CD4-positive, alpha-beta memory T cell (primary cell): Measurements from ENCODE around the gene UBL3. TPM values are rescaled to one million over a fixed set of nuclear protein-coding genes. Genes with fewer than 3 reads are reported as not detected.

Source experiments
- CTCF ChIA-PET: fragments of 350-600 bp; sonication (Branson Sonifier 250); formaldehyde crosslinking; loops from one replicate; lab custom pipeline; 2021; ENCODE audit warnings: inconsistent platforms; ENCODE audit not compliant: partially characterized antibody; lab: Charles Lee
- POLR2A ChIA-PET: fragments of 350-600 bp; sonication (Branson Sonifier 250); formaldehyde crosslinking; loops from one replicate; lab custom pipeline; 2021; ENCODE audit not compliant: partially characterized antibody; lab: Charles Lee
- DNase-seq, 5 donors: peaks; one replicate each; pipeline versions ENCODE4 v3.0.0 to v3.0.0-alpha.2; 2020 to 2022; ENCODE audit warnings: mixed read lengths in 1 of 5
- H3K27ac ChIP-seq: one replicate; pipeline ENCODE4 v1.7.0; 2013; ENCODE audit warnings: low read depth, low read length
- H3K27me3 ChIP-seq: 2 replicates; pipeline ENCODE4 v1.7.0; 2013; ENCODE audit warnings: mild to moderate bottlenecking, low read length, moderate library complexity; ENCODE audit not compliant: insufficient read depth
- H3K36me3 ChIP-seq: 2 replicates; pipeline ENCODE4 v1.7.0; 2013; ENCODE audit warnings: mild to moderate bottlenecking, low read length, moderate library complexity; ENCODE audit not compliant: insufficient read depth
- H3K4me1 ChIP-seq: 2 replicates; pipeline ENCODE4 v1.7.0; 2013; ENCODE audit warnings: mild to moderate bottlenecking, low read length, moderate library complexity; ENCODE audit not compliant: insufficient read depth
- H3K4me3 ChIP-seq, 2 donors: one replicate each; pipeline ENCODE4 v1.7.0; 2013; ENCODE audit warnings: low read length in 2 of 2, mild to moderate bottlenecking in 1 of 2
- H3K9me3 ChIP-seq, 2 donors: one replicate each; pipeline ENCODE4 v1.7.0; 2013; ENCODE audit warnings: low read length in 2 of 2, control low read depth in 1 of 2; ENCODE audit not compliant: control insufficient read depth in 1 of 2
- H3K27ac Mint-ChIP-seq, 7 donors: one replicate each; pipeline ENCODE4 v1.8.0; 2020 to 2021; ENCODE audit warnings: mixed read lengths in 7 of 7, mild to moderate bottlenecking in 6 of 7, inconsistent platforms in 3 of 7, moderate library complexity in 3 of 7
- H3K27me3 Mint-ChIP-seq, 2 donors: one replicate each; pipeline ENCODE4 v1.8.0; 2020 to 2021; ENCODE audit warnings: mixed read lengths in 2 of 2
- H3K36me3 Mint-ChIP-seq, 2 donors: one replicate each; pipeline ENCODE4 v1.8.0; 2020 to 2021; ENCODE audit warnings: mixed read lengths in 2 of 2, inconsistent platforms in 1 of 2, mild to moderate bottlenecking in 1 of 2
- H3K4me1 Mint-ChIP-seq, 4 donors: one replicate each; pipeline ENCODE4 v1.8.0; 2020 to 2021; ENCODE audit warnings: mixed read lengths in 4 of 4, mild to moderate bottlenecking in 1 of 4
- H3K4me3 Mint-ChIP-seq, 8 donors: one replicate each; pipeline ENCODE4 v1.8.0; 2020 to 2021; ENCODE audit warnings: mixed read lengths in 8 of 8, mild to moderate bottlenecking in 7 of 8, moderate library complexity in 6 of 8, inconsistent platforms in 3 of 8
- H3K9me3 Mint-ChIP-seq, 8 donors: one replicate each; pipeline ENCODE4 v1.8.0; 2020 to 2021; ENCODE audit warnings: mixed read lengths in 8 of 8, mild to moderate bottlenecking in 5 of 8, inconsistent platforms in 3 of 8, moderate library complexity in 1 of 8
- intact Hi-C: fragments of 100-400 bp; cut with micrococcal nuclease; formaldehyde crosslinking; loops from one replicate; pipeline ENCODE4 v1.15.1; 2023
- polyA plus RNA-seq, 2 donors: library from polyadenylated mRNA; unstranded; fragments of 300-500 nt; fragmentation: Illumina TruSeq; gene quantifications; one replicate each; pipeline ENCODE4 v1.2.3, GENCODE V29; 2021
- total RNA-seq, 2 experiments: library from RNA; stranded (reverse); gene quantifications; one replicate each; pipeline ENCODE4 v1.2.3, GENCODE V29; 2021

UBL3 gene
- total and polyA plus RNA-seq, 4 experiments from 2014 or later, result 45.7 to 47.4 (median 46.6) TPM

GRCh38 chr13:29799041-29799440, 51.4 kb downstream of the UBL3 start:
- ChIA-PET POLR2A (no interaction called here), CTCF (no interaction called here)
- Mint-ChIP-seq H3K27ac (peak overlapping the region in 1 of 7 donors; percentile 44), H3K9me3 (no peaks in the 10 kb centered on the region), H3K4me3 (peak overlapping the region in 2 of 8 donors; percentile 1 to 32), H3K27me3 (no peaks in the 10 kb centered on the region), H3K4me1 (peaks cover 29 to 41% (median 34%) of the 10 kb centered on the region in 4 donors), H3K36me3 (no peaks in the 10 kb centered on the region)
- no peak overlapping the region for H3K4me3 ChIP-seq
- no peaks in the 10 kb centered on the region for H3K9me3 ChIP-seq
- no peak for DNase-seq
- H3K27me3 ChIP-seq, result no peaks in the 10 kb centered on the region
- no peaks in the 10 kb centered on the region for H3K36me3 ChIP-seq
- H3K27ac ChIP-seq, result no peak overlapping the region
- peaks cover 42% of the 10 kb centered on the region for H3K4me1 ChIP-seq
- intact Hi-C loops, result no loop called here

- H3K4me1 ChIP-seq, result no peaks in the 10 kb centered on the region
- no peak overlapping the region for H3K27ac ChIP-seq
- no peaks in the 10 kb centered on the region for H3K9me3 ChIP-seq
- no peaks in the 10 kb centered on the region for H3K27me3 ChIP-seq
- Mint-ChIP-seq H3K4me1 (peaks cover 43 to 66% (median 56%) of the 10 kb centered on the region in 4 donors), H3K9me3 (no peaks in the 10 kb centered on the region), H3K27me3 (no peaks in the 10 kb centered on the region), H3K4me3 (no peak overlapping the region), H3K36me3 (no peaks in the 10 kb centered on the region), H3K27ac (no peak overlapping the region)
- intact Hi-C loops, result no loop called here
- DNase-seq, result no peak
- CTCF ChIA-PET, result interaction anchor here (1.2 kb wide), 2 partner anchors 323 to 341 kb away, joined by 3 read pairs; no protein-coding TSS in a partner anchor
- no peaks in the 10 kb centered on the region for H3K36me3 ChIP-seq
- POLR2A ChIA-PET, result no interaction called here
- no peak overlapping the region for H3K4me3 ChIP-seq
Observed at GRCh38 chr13:29791997-29792780, 58.2 kb downstream of the UBL3 start.

- Mint-ChIP-seq H3K4me3 (no peak overlapping the region), H3K4me1 (peaks cover 38 to 61% (median 51%) of the 10 kb centered on the region in 4 donors), H3K27me3 (no peaks in the 10 kb centered on the region), H3K36me3 (no peaks in the 10 kb centered on the region), H3K27ac (no peak overlapping the region), H3K9me3 (no peaks in the 10 kb centered on the region)
- Histone ChIP-seq H3K4me1 (no peaks in the 10 kb centered on the region), H3K4me3 (no peak overlapping the region), H3K27ac (no peak overlapping the region), H3K27me3 (no peaks in the 10 kb centered on the region), H3K36me3 (no peaks in the 10 kb centered on the region), H3K9me3 (no peaks in the 10 kb centered on the region)
- intact Hi-C loops, result no loop called here
- CTCF ChIA-PET, result no interaction called here
- POLR2A ChIA-PET, result no interaction called here
- no peak for DNase-seq
Observed at GRCh38 chr13:29791508-29791907, 58.9 kb downstream of the UBL3 start.

- no peaks in the 10 kb centered on the region for H3K9me3 ChIP-seq
- Mint-ChIP-seq H3K27me3 (no peaks in the 10 kb centered on the region), H3K4me1 (peaks cover 39 to 66% (median 53%) of the 10 kb centered on the region in 4 donors), H3K36me3 (no peaks in the 10 kb centered on the region), H3K9me3 (no peaks in the 10 kb centered on the region), H3K27ac (no peak overlapping the region), H3K4me3 (no peak overlapping the region)
- peaks cover 7% of the 10 kb centered on the region for H3K4me1 ChIP-seq
- intact Hi-C loops, result no loop called here
- no peaks in the 10 kb centered on the region for H3K27me3 ChIP-seq
- POLR2A ChIA-PET, result no interaction called here
- no peak overlapping the region for H3K4me3 ChIP-seq
- no peak overlapping the region for H3K27ac ChIP-seq
- CTCF ChIA-PET, result interaction anchor here (1.0 to 3.9 kb wide), 5 partner anchors 13 to 328 kb away, joined by 3 to 18 read pairs (median 3); no protein-coding TSS in a partner anchor
- DNase-seq, result no peak
- H3K36me3 ChIP-seq, result no peaks in the 10 kb centered on the region
Observed at GRCh38 chr13:29786698-29787097, 63.7 kb downstream of the UBL3 start.

GRCh38 chr13:29785978-29786377, 64.4 kb downstream of the UBL3 start:
- Histone ChIP-seq H3K27me3 (no peaks in the 10 kb centered on the region), H3K4me3 (no peak overlapping the region), H3K4me1 (peaks cover 7% of the 10 kb centered on the region), H3K27ac (no peak overlapping the region), H3K36me3 (no peaks in the 10 kb centered on the region), H3K9me3 (no peaks in the 10 kb centered on the region)
- Mint-ChIP-seq H3K36me3 (no peaks in the 10 kb centered on the region), H3K9me3 (no peaks in the 10 kb centered on the region), H3K27me3 (no peaks in the 10 kb centered on the region), H3K4me1 (peaks cover 34 to 63% (median 46%) of the 10 kb centered on the region in 4 donors), H3K27ac (peak overlapping the region in 4 of 7 donors; percentile 6 to 45 (median 25)), H3K4me3 (no peak overlapping the region)
- no peak for DNase-seq
- ChIA-PET CTCF (interaction anchor here (1.0 to 3.9 kb wide), 6 partner anchors 12 to 329 kb away, joined by 3 to 18 read pairs (median 3); no protein-coding TSS in a partner anchor), POLR2A (no interaction called here)
- intact Hi-C loops, result no loop called here

- POLR2A ChIA-PET, result no interaction called here
- Mint-ChIP-seq H3K27me3 (no peaks in the 10 kb centered on the region), H3K36me3 (no peaks in the 10 kb centered on the region), H3K27ac (peak overlapping the region in 1 of 7 donors; percentile 31), H3K4me1 (peaks cover 18 to 48% (median 37%) of the 10 kb centered on the region in 4 donors), H3K9me3 (no peaks in the 10 kb centered on the region), H3K4me3 (no peak overlapping the region)
- no peak for DNase-seq
- Histone ChIP-seq H3K4me3 (no peak overlapping the region), H3K9me3 (no peaks in the 10 kb centered on the region), H3K4me1 (peaks cover 7% of the 10 kb centered on the region), H3K36me3 (no peaks in the 10 kb centered on the region), H3K27me3 (no peaks in the 10 kb centered on the region), H3K27ac (no peak overlapping the region)
- CTCF ChIA-PET, result interaction anchor here (0.7 to 1.5 kb wide), 7 partner anchors 12 to 376 kb away, joined by 3 to 7 read pairs (median 3); no protein-coding TSS in a partner anchor
- intact Hi-C loops, result no loop called here
Observed at GRCh38 chr13:29782798-29783197, 67.6 kb downstream of the UBL3 start.

GRCh38 chr13:29774830-29775229, 75.6 kb downstream of the UBL3 start:
- Histone ChIP-seq H3K4me3 (no peak overlapping the region), H3K4me1 (no peaks in the 10 kb centered on the region), H3K9me3 (no peaks in the 10 kb centered on the region), H3K36me3 (no peaks in the 10 kb centered on the region), H3K27ac (no peak overlapping the region), H3K27me3 (no peaks in the 10 kb centered on the region)
- ChIA-PET POLR2A (no interaction called here), CTCF (interaction anchor here (0.7 to 15.9 kb wide), 7 partner anchors 161 to 384 kb away, joined by 3 to 415 read pairs (median 4); no protein-coding TSS in a partner anchor)
- no peak overlapping the region for H3K4me3 Mint-ChIP-seq
- H3K27me3 Mint-ChIP-seq, result no peaks in the 10 kb centered on the region
- intact Hi-C loops, result loop anchor here (5.0 kb wide), 1 partner anchor 268 kb away; no protein-coding TSS in a partner anchor
- peak overlapping the region in 2 of 7 donors; percentile 13 to 17 for H3K27ac Mint-ChIP-seq
- peaks cover 4 to 5% of the 10 kb centered on the region in 2 donors for H3K36me3 Mint-ChIP-seq
- peaks cover 5 to 12% (median 8%) of the 10 kb centered on the region in 4 donors for H3K4me1 Mint-ChIP-seq
- no peak for DNase-seq
- no peaks in the 10 kb centered on the region for H3K9me3 Mint-ChIP-seq
